ENCODE results near the gene MAML3. TPM values are rescaled to one million over a fixed set of nuclear protein-coding genes. Genes with fewer than 3 reads are reported as not detected.

MAML3 gene
- total and polyA plus RNA-seq, 8 donors = 1.7 to 20.3 (median 8.4) TPM

- Histone ChIP-seq H3K9me3 (no peaks in the 10 kb centered on the region), H3K4me3 (no peak overlapping the region), H3K36me3 (no peaks in the 10 kb centered on the region), H3K27me3 (no peaks in the 10 kb centered on the region), H3K27ac (no peak overlapping the region), H3K4me1 (peaks cover 0 to 19% (median 15%) of the 10 kb centered on the region in 4 donors)
- no peak for TF ChIP-seq EP300 (IDR thresholded peaks at IDR 0.05)
- no peak for DNase-seq
- intact Hi-C loops (cut with DNase I; ENCODE audit: low total_unique reads) = no loop called here
- 79 to 94% (median 93%) methylated on average over 6 to 7 of the region's 7 CpGs for WGBS, 5 donors
Observed at GRCh38 chr4:139854668-139855403, 299.1 kb downstream of the MAML3 start.

- no peak for DNase-seq
- Histone ChIP-seq H3K27me3 (no peaks in the 10 kb centered on the region), H3K36me3 (no peaks in the 10 kb centered on the region), H3K4me1 (peaks cover 0 to 28% (median 15%) of the 10 kb centered on the region in 4 donors), H3K4me3 (no peak overlapping the region), H3K27ac (no peak overlapping the region), H3K9me3 (no peaks in the 10 kb centered on the region)
- intact Hi-C loops (cut with DNase I; ENCODE audit: low total_unique reads) = no loop called here
- TF ChIP-seq POLR2AphosphoS5 (IDR thresholded peaks at IDR 0.05) (no peak), CTCF (IDR thresholded peaks at IDR 0.05) (no peak), POLR2A (IDR thresholded peaks at IDR 0.05) (no peak), EP300 (IDR thresholded peaks at IDR 0.05) (no peak)
Observed at GRCh38 chr4:139853309-139853708, 300.7 kb downstream of the MAML3 start.

- no peaks in the 10 kb centered on the region for H3K27me3 ChIP-seq
- peaks cover 0 to 28% (median 14%) of the 10 kb centered on the region in 4 donors for H3K4me1 ChIP-seq
- no peaks in the 10 kb centered on the region for H3K36me3 ChIP-seq
- H3K27ac ChIP-seq = no peak overlapping the region
- intact Hi-C loops (cut with DNase I; ENCODE audit: low total_unique reads) = no loop called here
- no peaks in the 10 kb centered on the region for H3K9me3 ChIP-seq
- WGBS, 5 donors = 59 to 95% (median 90%) methylated on average over 4 of the region's 4 CpGs
- H3K4me3 ChIP-seq = no peak overlapping the region
- no peak for TF ChIP-seq CTCF (IDR thresholded peaks at IDR 0.05)
- TF ChIP-seq EP300 (IDR thresholded peaks at IDR 0.05) = no peak
- TF ChIP-seq POLR2AphosphoS5 (IDR thresholded peaks at IDR 0.05) = no peak
- no peak for TF ChIP-seq POLR2A (IDR thresholded peaks at IDR 0.05)
- no peak for DNase-seq
Observed at GRCh38 chr4:139852612-139853269, 301.2 kb downstream of the MAML3 start.

- H3K27ac ChIP-seq = no peak overlapping the region
- no peaks in the 10 kb centered on the region for H3K36me3 ChIP-seq
- intact Hi-C loops (cut with DNase I; ENCODE audit: low total_unique reads) = no loop called here
- H3K4me1 ChIP-seq = peaks cover 0 to 17% (median 4%) of the 10 kb centered on the region in 4 donors
- H3K9me3 ChIP-seq = no peaks in the 10 kb centered on the region
- TF ChIP-seq EP300 (IDR thresholded peaks at IDR 0.05) (no peak), POLR2AphosphoS5 (IDR thresholded peaks at IDR 0.05) (no peak), CTCF (IDR thresholded peaks at IDR 0.05) (no peak)
- no peak for DNase-seq
- WGBS, 5 donors = 83 to 92% (median 89%) methylated on average over 4 of the region's 4 CpGs
- no peak overlapping the region for H3K4me3 ChIP-seq
- no peaks in the 10 kb centered on the region for H3K27me3 ChIP-seq
Observed at GRCh38 chr4:139851639-139852038, 302.3 kb downstream of the MAML3 start.

GRCh38 chr4:139851133-139851532 is 302.9 kb downstream of the MAML3 start:
- H3K27me3 ChIP-seq = no peaks in the 10 kb centered on the region
- DNase-seq = no peak
- no peak for TF ChIP-seq POLR2AphosphoS5 (IDR thresholded peaks at IDR 0.05)
- no peak for TF ChIP-seq POLR2A (IDR thresholded peaks at IDR 0.05)
- no peak for TF ChIP-seq CTCF (IDR thresholded peaks at IDR 0.05)
- no peak for TF ChIP-seq EP300 (IDR thresholded peaks at IDR 0.05)
- WGBS, 5 donors = 30 to 65% (median 44%) methylated on average over 2 of the region's 2 CpGs
- intact Hi-C loops (cut with DNase I; ENCODE audit: low total_unique reads) = no loop called here
- no peaks in the 10 kb centered on the region for H3K36me3 ChIP-seq
- no peak overlapping the region for H3K27ac ChIP-seq
- no peaks in the 10 kb centered on the region for H3K9me3 ChIP-seq
- peaks cover 0 to 12% (median 1%) of the 10 kb centered on the region in 4 donors for H3K4me1 ChIP-seq
- H3K4me3 ChIP-seq = no peak overlapping the region
